CD14-positive monocyte (primary cell): ENCODE measurements around the gene ANKRD55. TPM values are rescaled to one million over a fixed set of nuclear protein-coding genes. Genes with fewer than 3 reads are reported as not detected.
A peak's percentile ranks its signal among the peaks of the same experiment; 100 is the strongest.
"Not testable (repeated sequence)": the region's sequence is repeated elsewhere in the genome, so short reads cannot be mapped to it uniquely, and the experiment has no call there.

ENCODE experiments used
- DNase-seq, 3 donors: peaks; one replicate each; pipeline ENCODE4 v3.0.0-alpha.2; 2011 to 2022
- H2AFZ ChIP-seq: 2 replicates; pipeline ENCODE4 v1.6.0; 2012; ENCODE audit warnings: mild to moderate bottlenecking, low read depth, low read length, inconsistent platforms; ENCODE audit not compliant: insufficient read depth, poor library complexity, severe bottlenecking
- H3K27ac ChIP-seq, 2 donors: 1 replicate in 1 of 2; 2 replicates in 1 of 2; pipeline ENCODE4 v1.5.1; 2012 to 2013; ENCODE audit warnings: low read length in 2 of 2, control low read depth in 1 of 2, inconsistent platforms in 1 of 2, low read depth in 1 of 2, mild to moderate bottlenecking in 1 of 2
- H3K27me3 ChIP-seq, 2 donors: one replicate each; pipeline versions ENCODE4 v1.6.0 to v1.6.1; 2011 to 2013; ENCODE audit warnings: low read length in 2 of 2; ENCODE audit not compliant: control insufficient read depth in 2 of 2, insufficient read depth in 2 of 2
- H3K36me3 ChIP-seq, 2 donors: replicated peaks in 1 of 2; 1 replicate in 1 of 2; 2 replicates in 1 of 2; pipeline versions ENCODE4 v1.5.1 to v1.6.1; 2012 to 2013; ENCODE audit warnings: low read length in 2 of 2, control low read depth in 1 of 2, inconsistent platforms in 1 of 2, mild to moderate bottlenecking in 1 of 2; ENCODE audit not compliant: insufficient read depth in 2 of 2, control insufficient read depth in 1 of 2
- H3K4me1 ChIP-seq, 2 donors: 1 replicate in 1 of 2; 2 replicates in 1 of 2; pipeline versions ENCODE4 v1.5.1 to v1.6.1; 2012 to 2013; ENCODE audit warnings: low read length in 2 of 2, control low read depth in 1 of 2, inconsistent platforms in 1 of 2, mild to moderate bottlenecking in 1 of 2, moderate library complexity in 1 of 2; ENCODE audit not compliant: insufficient read depth in 2 of 2, control insufficient read depth in 1 of 2
- H3K4me2 ChIP-seq: replicated peaks from 2 replicates; pipeline ENCODE3; 2012; ENCODE audit warnings: low read length, moderate library complexity, mild to moderate bottlenecking; ENCODE audit not compliant: poor library complexity, severe bottlenecking; ENCODE audit errors: extremely low read depth
- H3K4me3 ChIP-seq, 3 experiments: fragments of 200-600 bp in 1 of 3; sonication (generic) in 1 of 3; replicated peaks in 1 of 3; 1 replicate in 2 of 3; 2 replicates in 1 of 3; pipeline ENCODE4 v1.5.1; 2011 to 2013; ENCODE audit warnings: low read length in 3 of 3, mild to moderate bottlenecking in 3 of 3, control low read depth in 2 of 3, low read depth in 2 of 3, inconsistent platforms in 1 of 3, moderate library complexity in 1 of 3
- H3K79me2 ChIP-seq: 2 replicates; pipeline ENCODE4 v1.6.0; 2012; ENCODE audit warnings: mild to moderate bottlenecking, control low read depth, inconsistent platforms, low read length, moderate library complexity; ENCODE audit not compliant: insufficient read depth
- H3K9ac ChIP-seq: 2 replicates; pipeline ENCODE4 v1.6.0; 2017; ENCODE audit warnings: low read length, mild to moderate bottlenecking; ENCODE audit not compliant: insufficient read depth, poor library complexity, severe bottlenecking
- H3K9me3 ChIP-seq, 2 donors: replicated peaks in 1 of 2; 1 replicate in 1 of 2; 2 replicates in 1 of 2; pipeline versions ENCODE4 v1.5.1 to v1.6.1; 2012 to 2013; ENCODE audit warnings: low read length in 2 of 2, control low read depth in 1 of 2; ENCODE audit not compliant: control insufficient read depth in 1 of 2, insufficient read depth in 1 of 2
- H4K20me1 ChIP-seq: 2 replicates; pipeline ENCODE4 v1.6.0; 2012; ENCODE audit warnings: mild to moderate bottlenecking, low read length, control low read depth, moderate library complexity; ENCODE audit not compliant: insufficient read depth
- H3K27ac Mint-ChIP-seq, 7 donors: one replicate each; pipeline ENCODE4 v1.8.0; 2020; ENCODE audit warnings: mild to moderate bottlenecking in 7 of 7, mixed read lengths in 7 of 7, moderate library complexity in 6 of 7, inconsistent platforms in 2 of 7
- H3K27me3 Mint-ChIP-seq, 3 donors: one replicate each; pipeline ENCODE4 v1.8.0; 2021 to 2022; ENCODE audit warnings: low read depth in 3 of 3, mild to moderate bottlenecking in 3 of 3, mixed read lengths in 3 of 3, moderate library complexity in 3 of 3, inconsistent platforms in 1 of 3
- H3K36me3 Mint-ChIP-seq, 2 donors: one replicate each; pipeline ENCODE4 v1.8.0; 2020; ENCODE audit warnings: mixed read lengths in 2 of 2, inconsistent platforms in 1 of 2, mild to moderate bottlenecking in 1 of 2
- H3K4me1 Mint-ChIP-seq: one replicate; pipeline ENCODE4 v1.8.0; 2020; ENCODE audit warnings: mild to moderate bottlenecking, mixed read lengths
- H3K4me3 Mint-ChIP-seq, 2 donors: one replicate each; pipeline ENCODE4 v1.8.0; 2020; ENCODE audit warnings: mild to moderate bottlenecking in 2 of 2, mixed read lengths in 2 of 2, moderate library complexity in 1 of 2
- H3K9me3 Mint-ChIP-seq, 7 donors: one replicate each; pipeline ENCODE4 v1.8.0; 2020 to 2022; ENCODE audit warnings: mixed read lengths in 7 of 7, mild to moderate bottlenecking in 6 of 7, moderate library complexity in 6 of 7, inconsistent platforms in 2 of 7
- WGBS: methylation state at CpG from one replicate; pipeline ENCODE4 v1.1.5; 2013; ENCODE audit warnings: missing lambda C conversion rate; ENCODE audit not compliant: insufficient coverage; 5-methylcytosine and 5-hydroxymethylcytosine counted together
- intact Hi-C, 2 donors: fragments of 100-400 bp; cut with micrococcal nuclease; formaldehyde crosslinking; loops; one replicate each; pipeline versions ENCODE4 v1.15.0 to v1.15.1; 2023
- polyA plus RNA-seq, 3 donors: library from polyadenylated mRNA; depleted of rRNA in 1 of 3; unstranded in 2 of 3; stranded (reverse) in 1 of 3; fragments of 300-500 nt in 2 of 3; fragments of >200 nt in 1 of 3; fragmentation: Illumina TruSeq in 2 of 3; gene quantifications; 1 replicate in 2 of 3; 2 replicates in 1 of 3; pipeline ENCODE4 v1.2.3, GENCODE V29; 2012 to 2021
- TF ChIP-seq, protein P1 (sequence below): fragments of 200-600 bp; IDR thresholded peaks from one replicate; pipeline ENCODE4 v1.8.0; 2022; ENCODE audit warnings: antibody characterized with exemption, mild to moderate bottlenecking

Gene ANKRD55
- polyA plus RNA-seq, 3 donors, result 0.20 to 0.55 (median 0.28) TPM

DNA sequence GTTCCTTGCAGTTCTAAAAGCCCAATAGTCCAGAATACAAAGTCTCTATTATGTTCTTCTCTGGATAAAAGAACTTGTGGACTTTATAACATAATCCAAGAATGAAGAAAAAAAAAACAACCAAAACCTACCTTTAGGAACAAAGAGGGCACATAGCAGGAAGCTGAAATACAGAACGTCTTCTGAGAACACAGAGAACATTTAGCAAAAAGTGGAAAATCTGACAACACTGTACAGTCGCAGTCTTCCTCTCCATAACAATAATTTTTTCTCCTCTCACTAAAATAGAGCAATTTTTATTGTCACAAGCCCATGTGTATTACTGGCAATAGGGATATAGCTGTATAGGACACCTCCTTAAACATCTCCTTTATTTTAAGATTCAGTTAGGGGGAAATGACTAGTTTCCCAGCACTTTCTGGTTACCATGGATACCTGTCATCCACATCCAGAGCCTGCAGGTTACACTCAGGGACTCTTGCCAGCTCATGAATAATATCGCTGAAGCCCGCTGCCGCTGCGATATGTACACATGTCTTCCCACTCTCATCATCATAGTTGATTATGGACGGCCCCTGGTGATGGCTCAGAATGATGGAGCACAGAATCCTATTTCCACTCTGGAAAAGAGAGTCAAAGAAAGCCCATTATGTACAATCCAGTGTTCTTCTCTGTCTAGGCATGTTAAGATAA is 106.5 kb downstream of the ANKRD55 start:
- peaks cover 0 to 9% (median 7%) of the 10 kb centered on the region in 7 donors for H3K9me3 Mint-ChIP-seq
- peaks cover 1 to 4% of the 10 kb centered on the region in 2 donors for H3K36me3 Mint-ChIP-seq
- Histone ChIP-seq H4K20me1 (no peaks in the 10 kb centered on the region), H3K4me3 (no peak overlapping the region), H3K27me3 (no peaks in the 10 kb centered on the region), H3K4me2 (no peak overlapping the region), H3K9ac (no peak overlapping the region), H2AFZ (no peak overlapping the region), H3K9me3 (peaks cover 0 to 5% of the 10 kb centered on the region in 2 donors), H3K4me1 (peaks cover 9 to 26% of the 10 kb centered on the region in 2 donors), H3K36me3 (no peaks in the 10 kb centered on the region), H3K79me2 (no peaks in the 10 kb centered on the region), H3K27ac (no peak overlapping the region)
- peaks cover 28% of the 10 kb centered on the region for H3K4me1 Mint-ChIP-seq
- no peak overlapping the region for H3K27ac Mint-ChIP-seq
- TF ChIP-seq, protein P1, sequence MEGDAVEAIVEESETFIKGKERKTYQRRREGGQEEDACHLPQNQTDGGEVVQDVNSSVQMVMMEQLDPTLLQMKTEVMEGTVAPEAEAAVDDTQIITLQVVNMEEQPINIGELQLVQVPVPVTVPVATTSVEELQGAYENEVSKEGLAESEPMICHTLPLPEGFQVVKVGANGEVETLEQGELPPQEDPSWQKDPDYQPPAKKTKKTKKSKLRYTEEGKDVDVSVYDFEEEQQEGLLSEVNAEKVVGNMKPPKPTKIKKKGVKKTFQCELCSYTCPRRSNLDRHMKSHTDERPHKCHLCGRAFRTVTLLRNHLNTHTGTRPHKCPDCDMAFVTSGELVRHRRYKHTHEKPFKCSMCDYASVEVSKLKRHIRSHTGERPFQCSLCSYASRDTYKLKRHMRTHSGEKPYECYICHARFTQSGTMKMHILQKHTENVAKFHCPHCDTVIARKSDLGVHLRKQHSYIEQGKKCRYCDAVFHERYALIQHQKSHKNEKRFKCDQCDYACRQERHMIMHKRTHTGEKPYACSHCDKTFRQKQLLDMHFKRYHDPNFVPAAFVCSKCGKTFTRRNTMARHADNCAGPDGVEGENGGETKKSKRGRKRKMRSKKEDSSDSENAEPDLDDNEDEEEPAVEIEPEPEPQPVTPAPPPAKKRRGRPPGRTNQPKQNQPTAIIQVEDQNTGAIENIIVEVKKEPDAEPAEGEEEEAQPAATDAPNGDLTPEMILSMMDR, result no peak
- H3K27me3 Mint-ChIP-seq, result peaks cover 0 to 3% (median 0%) of the 10 kb centered on the region in 3 donors
- intact Hi-C loops, result no loop called here
- no peak for DNase-seq
- H3K4me3 Mint-ChIP-seq, result no peak overlapping the region
- whole genome bisulfite sequencing, result no CpG with 5 or more reads among the region's 7 CpGs

DNA sequence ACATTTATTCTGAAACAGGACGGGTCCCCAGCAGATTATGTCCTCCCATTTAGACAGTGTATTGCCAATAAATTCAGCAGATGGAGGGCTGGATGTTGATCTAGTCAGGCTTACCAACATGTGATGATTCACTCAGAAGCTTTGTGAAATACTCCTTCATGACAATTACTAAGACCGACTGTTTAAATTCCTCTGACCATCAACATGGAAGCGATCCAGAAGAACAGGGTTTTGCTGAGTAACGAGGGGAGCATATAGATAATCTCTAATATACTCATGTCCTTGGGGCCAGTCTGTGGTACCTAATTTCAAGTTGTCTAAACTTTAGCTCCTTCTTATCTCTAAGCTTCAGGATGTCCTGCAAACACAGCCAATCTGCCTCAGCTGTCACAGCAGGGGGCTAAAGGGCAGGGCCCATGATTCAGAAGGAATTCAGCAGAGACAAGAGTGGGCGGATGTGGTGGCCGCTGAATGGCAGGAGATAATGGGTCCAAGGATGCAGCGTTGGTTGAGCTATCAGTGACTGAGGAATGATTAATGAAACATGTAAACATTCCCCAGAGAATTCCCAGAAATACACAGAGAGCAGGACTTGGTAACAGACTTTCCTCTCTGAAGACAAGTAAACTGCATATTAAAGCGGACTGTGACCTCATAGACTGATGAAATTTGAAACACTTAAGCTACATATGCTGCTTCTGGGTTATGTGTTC is 109.4 kb downstream of the ANKRD55 start:
- Histone ChIP-seq H3K9ac (no peak overlapping the region), H4K20me1 (no peaks in the 10 kb centered on the region), H2AFZ (peak overlapping the region; percentile 34), H3K27ac (no peak overlapping the region), H3K27me3 (no peaks in the 10 kb centered on the region), H3K9me3 (no peaks in the 10 kb centered on the region), H3K4me3 (no peak overlapping the region), H3K36me3 (no peaks in the 10 kb centered on the region), H3K4me1 (peaks cover 9 to 26% of the 10 kb centered on the region in 2 donors), H3K4me2 (no peak overlapping the region), H3K79me2 (no peaks in the 10 kb centered on the region)
- Mint-ChIP-seq H3K27me3 (peaks cover 0 to 3% (median 2%) of the 10 kb centered on the region in 3 donors), H3K27ac (no peak overlapping the region), H3K36me3 (no peaks in the 10 kb centered on the region), H3K9me3 (peaks cover 0 to 6% (median 1%) of the 10 kb centered on the region in 7 donors), H3K4me3 (no peak overlapping the region), H3K4me1 (peaks cover 28% of the 10 kb centered on the region)
- WGBS, result no CpG with 5 or more reads among the region's 8 CpGs
- TF ChIP-seq, protein P1, result no peak
- intact Hi-C loops, result no loop called here
- DNase-seq, result peak in 1 of 3 donors; percentile 22

DNA sequence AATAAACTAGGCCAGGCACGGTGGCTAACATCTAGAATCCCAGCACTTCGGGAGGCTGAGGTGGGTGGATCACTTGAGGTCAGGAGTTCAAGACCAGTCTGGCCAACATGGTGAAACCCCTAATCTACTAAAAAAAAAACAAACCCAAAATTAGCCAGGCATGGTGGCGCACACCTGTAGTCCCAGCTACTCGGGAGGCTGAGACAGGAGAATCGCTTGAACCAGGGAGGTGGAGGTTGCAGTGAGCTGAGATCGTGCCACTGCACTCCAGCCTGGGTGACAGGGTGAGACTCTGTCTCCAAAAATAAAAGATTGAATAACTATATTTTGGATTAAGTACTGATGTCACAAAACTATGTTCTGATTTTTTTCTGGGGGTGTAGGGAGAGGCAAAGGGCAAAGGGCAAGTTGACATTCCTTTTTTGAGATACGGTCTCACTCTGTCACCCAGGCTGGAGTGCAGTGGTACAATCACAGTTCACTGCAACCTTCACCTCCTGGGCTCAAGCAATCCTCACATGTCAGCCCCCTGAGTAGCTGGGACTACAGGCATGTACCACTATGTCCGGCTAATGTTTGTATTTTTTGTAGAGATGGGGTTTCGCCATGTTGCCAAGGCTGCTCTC is 110.7 kb downstream of the ANKRD55 start:
- H4K20me1 ChIP-seq, DNase-seq, H3K79me2 ChIP-seq, H3K27me3 Mint-ChIP-seq, H3K27ac ChIP-seq, H3K4me2 ChIP-seq, H3K4me3 Mint-ChIP-seq, H3K9ac ChIP-seq, H3K9me3 Mint-ChIP-seq, intact Hi-C loops, H3K36me3 ChIP-seq, H3K4me3 ChIP-seq, H2AFZ ChIP-seq, H3K9me3 ChIP-seq, H3K36me3 Mint-ChIP-seq, H3K27ac Mint-ChIP-seq, H3K27me3 ChIP-seq: not testable (repeated sequence)
- peaks cover 6 to 17% of the 10 kb centered on the region in 2 donors for H3K4me1 ChIP-seq
- peaks cover 20% of the 10 kb centered on the region for H3K4me1 Mint-ChIP-seq
- 95% methylated on average over 3 of the region's 9 CpGs for WGBS
